Endothelial cell of umbilical vein (primary cell): ENCODE results near the gene PDE4B. TPM values are rescaled to one million over a fixed set of nuclear protein-coding genes. Genes with fewer than 3 reads are reported as not detected.

Experiments
- BruUV-seq: library from RNA; stranded (reverse); fragments of 400-500 nt; replicated peaks from 2 replicates; lab custom pipeline; 2021; lab: Mats Ljungman, UMichigan
- CTCF ChIA-PET: fragments of 300-600, 350-600 bp; sonication (Branson Sonifier 250); formaldehyde crosslinking; loops from one replicate; lab custom pipeline; 2021; ENCODE audit warnings: antibody characterized with exemption, inconsistent platforms; lab: Charles Lee
- POLR2A ChIA-PET: fragments of 300-600, 350-600 bp; sonication (Branson Sonifier 250); formaldehyde crosslinking; loops from one replicate; lab custom pipeline; 2021; ENCODE audit warnings: antibody characterized with exemption, inconsistent platforms; lab: Charles Lee
- DNase-seq: peaks from one replicate; pipeline ENCODE4 v3.0.0-alpha.2; 2011; ENCODE audit warnings: low read depth, low spot score
- FAIRE-seq: peaks from 2 replicates; lab custom pipeline; 2011; peaks lifted over from hg19 to GRCh38; lab: Jason Lieb, UNC
- H2AFZ ChIP-seq: 2 replicates; pipeline ENCODE4 v1.6.0; 2012; ENCODE audit warnings: low read depth, low read length, control low read depth, inconsistent platforms
- H3K27ac ChIP-seq: 2 replicates; pipeline ENCODE4 v1.5.1; 2011; ENCODE audit warnings: low read depth, mild to moderate bottlenecking, control low read depth, low read length, moderate library complexity; ENCODE audit not compliant: insufficient read depth
- H3K27me3 ChIP-seq, 2 experiments: 2 replicates each; pipeline versions ENCODE4 v1.6.0 to v1.6.1; 2011; ENCODE audit warnings: low read length in 2 of 2, mixed read lengths in 1 of 2; ENCODE audit not compliant: control insufficient read depth in 2 of 2, insufficient read depth in 2 of 2
- H3K36me3 ChIP-seq, 2 experiments: 2 replicates in 1 of 2; 3 replicates in 1 of 2; pipeline ENCODE4 v1.5.1; 2011; ENCODE audit warnings: low read length in 2 of 2, mild to moderate bottlenecking in 1 of 2, moderate library complexity in 1 of 2; ENCODE audit not compliant: control insufficient read depth in 2 of 2, insufficient read depth in 2 of 2; ENCODE audit errors: extremely low read depth in 1 of 2
- H3K4me1 ChIP-seq: 3 replicates; pipeline ENCODE4 v1.5.1; 2011; ENCODE audit warnings: mild to moderate bottlenecking, low read length; ENCODE audit not compliant: control insufficient read depth, insufficient read depth; ENCODE audit errors: extremely low read depth
- H3K4me2 ChIP-seq: 2 replicates; pipeline ENCODE4 v1.6.1; 2011; ENCODE audit warnings: low read length, control low read depth, mixed read lengths; ENCODE audit not compliant: insufficient read depth
- H3K4me3 ChIP-seq, 3 experiments: fragments of 200-600 bp in 1 of 3; sonication (generic), shearing (Covaris generic) in 1 of 3; replicated peaks in 1 of 3; 2 replicates each; pipeline ENCODE4 v1.5.1; 2011 to 2016; ENCODE audit warnings: control low read depth in 3 of 3, low read length in 3 of 3, mild to moderate bottlenecking in 2 of 3, inconsistent platforms in 1 of 3, low read depth in 1 of 3, moderate library complexity in 1 of 3; ENCODE audit not compliant: insufficient read depth in 1 of 3
- H3K79me2 ChIP-seq: 2 replicates; pipeline ENCODE4 v1.6.0; 2012; ENCODE audit warnings: low read length, inconsistent platforms; ENCODE audit not compliant: control insufficient read depth, insufficient read depth
- H3K9ac ChIP-seq: replicated peaks from 2 replicates; pipeline ENCODE3; 2011; ENCODE audit warnings: low read length, control low read depth; ENCODE audit not compliant: insufficient read depth; ENCODE audit errors: extremely low read depth
- H3K9me1 ChIP-seq: replicated peaks from 3 replicates; pipeline ENCODE4 v1.6.0; 2011; ENCODE audit warnings: mild to moderate bottlenecking, low read length; ENCODE audit not compliant: control insufficient read depth, insufficient read depth; ENCODE audit errors: extremely low read depth
- H3K9me3 ChIP-seq: replicated peaks from 2 replicates; pipeline ENCODE4 v1.5.1; 2012; ENCODE audit warnings: low read length, inconsistent platforms; ENCODE audit not compliant: control insufficient read depth, insufficient read depth
- H4K20me1 ChIP-seq: replicated peaks from 2 replicates; pipeline ENCODE3; 2011; ENCODE audit warnings: mild to moderate bottlenecking, low read length; ENCODE audit not compliant: control insufficient read depth, insufficient read depth; ENCODE audit errors: extremely low read depth
- CTCF ChIP-seq, 2 donors: IDR thresholded peaks; 1 replicate in 1 of 2; 2 replicates in 1 of 2; pipeline ENCODE4 v1.5.1; 2011; ENCODE audit warnings: low read length in 2 of 2, mild to moderate bottlenecking in 2 of 2, moderate library complexity in 2 of 2, control low read depth in 1 of 2, inconsistent platforms in 1 of 2, low read depth in 1 of 2; ENCODE audit not compliant: insufficient read depth in 1 of 2; ENCODE audit errors: extremely low read depth in 1 of 2
- FOS ChIP-seq: IDR thresholded peaks from 2 replicates; pipeline ENCODE4 v1.6.1; 2011; ENCODE audit warnings: mild to moderate bottlenecking, low read length, moderate library complexity, borderline replicate concordance; ENCODE audit not compliant: insufficient read depth
- GATA2 ChIP-seq: IDR thresholded peaks from 2 replicates; pipeline ENCODE4 v1.7.0; 2011; ENCODE audit warnings: low read depth, mild to moderate bottlenecking, moderate library complexity, mixed read lengths, low read length; ENCODE audit not compliant: insufficient read length, insufficient read depth
- JUN ChIP-seq: IDR thresholded peaks from 2 replicates; pipeline ENCODE4 v1.6.1; 2011; ENCODE audit warnings: borderline replicate concordance, low read depth; ENCODE audit not compliant: insufficient read length, insufficient read depth
- MYC ChIP-seq: IDR thresholded peaks from one replicate; pipeline ENCODE4 v1.6.1; 2011; ENCODE audit warnings: mild to moderate bottlenecking, low read depth, low read length
- POLR2A ChIP-seq: IDR thresholded peaks from 2 replicates; pipeline ENCODE4 v1.6.1; 2012; ENCODE audit warnings: low read depth, mild to moderate bottlenecking, control low read depth, low read length
- POLR2AphosphoS5 ChIP-seq: IDR thresholded peaks from 2 replicates; pipeline ENCODE4 v1.6.1; 2012; ENCODE audit warnings: low read depth, mild to moderate bottlenecking, control low read depth, low read length, moderate library complexity; ENCODE audit not compliant: insufficient read depth
- dilution Hi-C: fragments of 300-500 bp; cut with MboI; formaldehyde crosslinking; loops from one replicate; pipeline ENCODE4 v1.15.0; 2019; ENCODE audit warnings: low sequenced_read_pairs; ENCODE audit not compliant: extremely low pct_ligation_motif_present
- intact Hi-C: fragments of 100-400 bp; cut with micrococcal nuclease; formaldehyde crosslinking; loops from one replicate; pipeline ENCODE4 v1.10.0; 2022
- polyA plus RNA-seq, 4 experiments: library from polyadenylated mRNA; depleted of rRNA in 3 of 4; stranded (reverse) in 3 of 4; unstranded in 1 of 4; fragments of >200 nt; gene quantifications; 2 replicates each; pipeline versions ENCODE4 v1.2.1 to v1.2.3, GENCODE V29; 2011 to 2012; ENCODE audit warnings: missing spikeins in 1 of 4
- total RNA-seq: library from RNA; stranded (reverse); gene quantifications from 2 replicates; pipeline ENCODE4 v1.2.3, GENCODE V29; 2021
- TF ChIP-seq, protein P1 (sequence below): IDR thresholded peaks from 2 replicates; pipeline ENCODE4 v1.6.1; 2011; ENCODE audit not compliant: insufficient read depth, insufficient read length

PDE4B gene
- total and polyA plus RNA-seq, 2 donors (not counting 3 experiments of a cell fraction or from before 2014, with no cell fraction given), result 63.5 to 69.8 TPM

- Histone ChIP-seq H3K27ac (no peak overlapping the region), H3K9ac (no peak overlapping the region), H3K9me1 (no peaks in the 10 kb centered on the region), H3K9me3 (no peaks in the 10 kb centered on the region), H3K27me3 (no peaks in the 10 kb centered on the region), H4K20me1 (no peaks in the 10 kb centered on the region), H3K4me3 (no peak overlapping the region), H3K36me3 (no peaks in the 10 kb centered on the region), H2AFZ (no peak overlapping the region), H3K4me1 (peaks cover 14% of the 10 kb centered on the region), H3K4me2 (no peak overlapping the region), H3K79me2 (no peaks in the 10 kb centered on the region)
- POLR2A ChIA-PET, result no interaction called here
- no peak for DNase-seq
- TF ChIP-seq POLR2A, result no peak
- no peak for TF ChIP-seq MYC
- no peak for TF ChIP-seq CTCF (IDR thresholded peaks at IDR 0.05; ENCODE audit: extremely low read depth in 1 of 2, insufficient read depth in 1 of 2, low read depth in 1 of 2, low read length in 2 of 2)
- TF ChIP-seq GATA2, result no peak
- TF ChIP-seq POLR2AphosphoS5, result no peak
- no peak for TF ChIP-seq JUN
- TF ChIP-seq FOS, result no peak
- TF ChIP-seq, protein P1, sequence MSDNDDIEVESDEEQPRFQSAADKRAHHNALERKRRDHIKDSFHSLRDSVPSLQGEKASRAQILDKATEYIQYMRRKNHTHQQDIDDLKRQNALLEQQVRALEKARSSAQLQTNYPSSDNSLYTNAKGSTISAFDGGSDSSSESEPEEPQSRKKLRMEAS, result no peak
- dilution Hi-C loops (no loop called here), intact Hi-C loops (loop anchor here (5.0 kb wide), 2 partner anchors 548 to 1178 kb away; no protein-coding TSS in a partner anchor)
- BruUV-seq, result no TSS peak
- CTCF ChIA-PET, result interaction anchor here (0.9 to 5.3 kb wide), 3 partner anchors 10 to 283 kb away, joined by 3 to 116 read pairs (median 61); no protein-coding TSS in a partner anchor
- no peak for FAIRE-seq
Observed at GRCh38 chr1:66239834-66240233, 447.1 kb downstream of the PDE4B start.
